ENCODE results near the gene CLK4.

The CLK4 gene

DNA sequence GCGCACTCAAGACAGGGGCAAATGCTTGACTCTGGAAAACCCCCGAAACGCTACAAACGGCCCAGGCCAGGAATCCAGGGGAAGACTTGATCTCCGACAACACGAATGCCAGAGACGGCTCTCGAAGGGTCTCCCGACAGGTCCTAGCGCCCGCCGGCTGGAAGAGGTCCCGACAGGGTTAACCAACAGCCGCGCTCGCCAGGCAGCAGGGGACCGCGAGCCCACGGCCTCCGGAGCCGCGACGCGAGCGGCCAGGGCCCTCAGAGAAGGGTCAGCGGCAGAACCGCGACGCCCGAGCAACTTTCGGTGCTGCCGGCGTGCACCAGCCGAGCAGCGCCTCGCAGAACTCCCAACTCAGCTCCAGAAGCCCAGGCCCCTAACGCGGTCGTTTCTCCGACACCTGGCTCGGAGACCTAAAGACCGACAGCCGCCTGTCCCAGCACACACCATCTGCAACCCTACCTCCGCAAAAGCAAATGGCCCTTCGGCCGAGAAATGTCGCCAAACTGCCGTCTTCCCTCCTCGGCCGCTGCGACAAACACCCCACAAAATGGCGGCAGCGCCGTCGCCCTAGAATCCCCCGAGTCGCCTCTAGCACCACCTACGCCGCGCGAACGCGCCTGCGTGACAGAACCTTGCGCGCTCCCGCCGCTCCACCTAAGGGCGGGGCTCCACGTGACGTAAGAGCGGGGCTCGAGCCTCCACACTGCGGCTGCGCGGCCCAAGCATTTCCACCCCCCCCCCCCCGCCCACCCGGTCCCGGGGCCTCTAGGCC, at the start of gene CLK4:
Gene CLK4 (minus strand): TSS at position 567 of the 775 bp plus-strand sequence. CDS start 3,634 bp downstream, outside the sequence.
- peak; percentile 57 for DNase-seq (ENCODE audit: low read depth)

DNA sequence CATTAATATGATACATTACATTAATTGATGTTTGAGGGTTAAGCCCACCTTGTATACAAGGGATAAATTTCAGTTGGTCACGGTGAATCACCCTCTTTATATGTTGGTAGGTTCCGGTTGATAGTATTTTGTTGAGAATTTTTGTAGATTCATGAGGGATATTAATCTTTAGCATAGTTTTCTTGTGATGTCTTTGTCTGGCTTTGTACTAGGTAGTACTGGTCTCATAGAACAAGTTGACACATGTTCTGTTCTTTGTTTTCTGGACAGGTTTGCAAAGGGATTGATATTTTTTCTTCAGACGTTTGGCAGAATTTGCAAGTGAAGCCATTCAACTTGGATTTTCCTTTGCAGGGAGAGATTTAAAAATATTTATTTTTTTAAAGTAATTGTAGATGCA, 49.1 kb upstream of the CLK4 start:
- no peak for DNase-seq (ENCODE audit: low read depth)

DNA sequence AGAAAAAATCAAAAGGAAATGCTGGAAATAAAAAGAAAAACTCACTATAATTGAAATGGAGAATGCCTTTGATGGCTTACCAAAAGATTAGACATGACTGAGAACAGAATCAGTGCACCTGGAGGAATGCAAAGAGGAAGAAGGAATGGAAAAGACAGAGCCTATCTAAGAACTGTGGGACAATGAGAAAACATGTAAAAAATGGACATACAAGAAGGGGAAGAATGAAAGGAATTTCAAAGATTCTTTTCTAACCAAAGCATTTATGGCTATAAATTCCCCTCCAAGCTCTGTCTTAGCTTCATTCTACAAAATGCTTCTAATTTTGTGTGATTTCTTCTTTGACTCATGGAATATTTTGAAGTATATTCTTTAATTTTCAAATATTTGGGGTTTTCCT, 47.5 kb upstream of the CLK4 start:
- no peak for DNase-seq (ENCODE audit: low read depth)

DNA sequence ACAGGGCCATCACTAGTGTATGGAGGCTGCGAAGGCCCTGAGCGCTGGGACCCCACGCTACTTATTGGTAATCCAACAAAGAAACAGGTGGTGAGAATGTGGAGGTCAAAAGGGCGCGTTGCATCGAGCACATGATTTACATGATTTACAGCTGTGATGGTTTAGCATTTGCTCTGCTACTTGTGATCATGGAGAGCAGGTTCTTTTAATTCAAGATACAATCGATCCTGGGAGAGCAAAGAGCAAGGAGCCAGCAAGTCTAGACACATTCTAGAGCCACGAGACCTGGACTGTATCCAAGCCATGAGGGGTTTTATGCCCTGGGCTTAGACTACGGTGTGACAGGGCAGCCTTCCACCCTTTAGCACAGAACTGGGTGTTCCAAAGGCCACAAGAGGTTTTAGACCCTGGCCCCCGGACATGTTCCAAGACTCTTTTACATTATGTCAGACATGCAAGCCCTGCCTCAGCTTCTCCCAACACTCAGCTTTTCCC, 47.0 kb upstream of the CLK4 start:
- DNase-seq (ENCODE audit: low read depth): no peak

DNA sequence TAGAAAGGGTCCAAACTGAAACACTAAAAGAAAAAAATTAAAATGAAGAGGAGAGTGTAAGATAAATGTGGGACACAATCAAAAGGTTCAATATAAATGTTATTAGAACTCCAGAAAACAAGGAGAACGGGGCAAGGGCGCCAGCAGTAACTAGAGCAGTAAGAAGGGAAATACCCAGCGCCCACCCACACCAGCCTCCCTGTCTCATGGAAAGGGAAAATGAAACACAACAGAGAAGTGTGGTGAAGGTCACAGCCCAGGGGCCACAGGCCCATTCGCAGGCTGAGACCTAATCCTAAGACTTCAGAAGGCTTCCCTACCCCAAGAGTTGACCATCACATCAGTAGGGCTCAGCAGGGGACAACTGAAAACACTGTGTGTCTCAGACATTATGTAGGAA, 45.8 kb upstream of the CLK4 start:
- DNase-seq (ENCODE audit: low read depth): no peak

DNA sequence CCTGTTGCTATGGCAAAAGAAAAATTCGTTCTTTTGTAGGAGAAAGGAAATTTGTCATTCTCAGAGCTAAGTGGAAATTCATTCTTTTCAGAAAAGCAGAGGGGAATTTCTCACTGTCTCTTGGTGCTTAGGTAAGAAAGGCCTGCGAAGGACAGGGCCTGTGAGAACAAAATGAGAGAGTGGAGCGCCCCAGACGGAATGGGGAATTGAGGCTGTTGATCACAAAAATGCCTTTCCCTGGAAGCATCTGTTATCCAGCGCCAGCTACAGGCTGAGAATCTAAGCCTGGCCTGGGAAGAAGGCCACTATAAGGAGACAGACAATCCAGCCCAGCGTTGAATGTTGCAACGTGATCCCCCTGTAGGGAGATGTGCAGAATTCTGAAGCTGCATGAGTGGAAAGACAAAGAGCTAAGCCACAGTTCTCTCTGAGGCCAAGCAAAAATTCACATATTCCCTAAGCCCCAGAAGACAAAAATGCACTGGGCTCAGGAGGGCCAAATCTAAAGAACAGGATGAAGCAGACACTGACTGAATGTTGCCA, 44.8 kb upstream of the CLK4 start:
- no peak for DNase-seq (ENCODE audit: low read depth)

DNA sequence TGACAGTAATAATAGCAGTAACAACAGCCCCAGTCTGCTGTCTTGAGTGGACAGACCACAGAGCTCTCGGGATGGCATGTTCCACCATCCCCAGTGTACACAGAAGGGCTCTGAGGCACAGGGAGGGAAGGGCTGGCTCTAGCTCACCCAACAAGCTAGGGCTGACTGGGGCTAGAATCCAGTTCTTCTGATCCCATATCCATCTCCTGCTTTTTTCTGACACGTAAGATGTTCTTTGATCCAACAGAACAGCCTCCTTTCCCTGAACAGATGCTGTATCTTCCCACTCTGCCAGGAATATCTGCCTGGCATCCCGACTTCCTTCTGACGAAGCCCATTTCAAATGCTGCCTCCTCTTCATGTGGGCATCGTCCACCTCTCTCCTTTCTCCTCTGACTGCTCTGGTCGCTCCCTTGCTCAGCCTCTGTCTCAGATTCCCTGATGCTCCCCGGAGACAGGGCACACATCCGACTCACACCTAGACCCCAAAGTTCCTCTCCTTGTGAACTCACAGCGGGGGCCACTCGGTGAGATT, 43.6 kb upstream of the CLK4 start:
- no peak for DNase-seq (ENCODE audit: low read depth)

DNA sequence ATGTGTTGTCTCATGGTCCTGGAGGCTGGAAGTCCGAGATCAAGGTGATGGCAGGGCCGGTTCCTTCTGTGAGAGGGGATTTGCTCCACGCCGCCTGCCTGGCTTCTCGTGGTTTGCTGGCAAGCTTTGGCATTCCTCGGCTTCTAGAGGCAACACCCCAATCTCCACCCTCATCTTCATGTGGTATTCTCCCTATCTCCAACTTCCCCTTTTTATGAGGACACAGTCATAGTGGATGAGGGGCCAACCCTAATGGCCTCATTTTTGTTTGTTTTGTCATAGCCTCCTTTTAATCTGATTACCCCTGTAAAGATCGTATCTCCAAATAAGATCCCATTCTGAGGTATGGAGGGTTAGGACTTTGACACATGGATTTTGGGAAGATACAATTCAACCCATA, 41.7 kb upstream of the CLK4 start:
- DNase-seq (ENCODE audit: low read depth): no peak

DNA sequence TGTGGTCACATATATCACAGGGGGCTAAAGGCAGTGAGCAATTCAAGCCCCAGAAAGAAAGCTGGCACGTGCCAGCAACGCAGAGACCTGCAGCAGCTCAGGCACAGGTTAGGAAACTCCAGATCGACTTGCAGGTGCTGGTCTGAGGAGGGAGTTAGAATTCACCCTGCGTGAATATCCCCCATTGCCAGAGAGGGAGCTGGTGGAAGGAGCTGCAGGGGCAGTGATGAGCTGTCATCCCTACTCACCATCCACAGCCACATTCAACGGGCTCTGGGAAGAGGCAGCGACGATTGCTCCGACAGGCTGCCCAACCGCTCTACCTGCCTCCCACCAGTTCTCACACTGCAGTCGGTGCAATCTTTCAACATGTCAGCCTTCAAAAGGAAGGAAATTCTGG, 40.8 kb upstream of the CLK4 start:
- no peak for DNase-seq (ENCODE audit: low read depth)

DNA sequence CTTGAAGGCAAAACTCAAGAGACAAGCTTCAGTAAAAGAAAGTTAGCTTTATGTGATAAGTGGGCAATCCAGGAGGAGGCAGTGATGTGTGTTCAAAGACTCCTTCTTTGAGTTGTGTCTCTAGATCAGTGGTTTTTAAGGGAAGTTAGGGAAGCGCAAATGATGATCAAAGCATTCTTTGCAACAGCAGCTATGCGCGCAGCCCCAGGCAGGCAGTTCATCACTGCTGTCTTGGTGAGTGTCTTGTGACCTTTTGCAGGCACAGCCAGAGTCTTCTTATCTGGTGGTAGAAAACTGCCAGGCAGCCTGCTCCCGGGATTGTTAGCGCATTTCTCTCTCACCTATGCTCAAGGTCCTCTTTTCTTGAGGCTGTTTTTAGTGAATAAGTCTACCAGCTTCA, 40.3 kb upstream of the CLK4 start:
- no peak for DNase-seq (ENCODE audit: low read depth)

DNA sequence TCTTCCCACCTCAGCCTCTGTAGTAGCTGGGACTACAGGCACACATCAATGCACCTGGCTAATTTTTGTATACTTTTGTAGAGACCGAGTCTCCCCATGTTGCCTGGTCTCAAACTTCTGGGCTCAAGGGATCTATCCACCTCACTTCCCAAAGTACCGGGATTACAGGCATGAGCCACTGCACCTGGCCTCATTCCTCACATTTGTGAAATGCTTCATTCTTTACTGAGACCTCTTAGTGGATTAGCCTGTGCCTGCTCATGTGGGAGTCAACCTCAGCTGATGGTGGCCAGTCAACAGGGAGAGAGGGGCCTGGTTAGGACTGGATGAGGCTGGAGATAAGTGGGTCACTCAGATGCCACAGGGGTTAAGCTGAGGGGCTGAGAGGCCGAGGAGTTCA, 37.3 kb upstream of the CLK4 start:
- DNase-seq (ENCODE audit: low read depth): no peak

DNA sequence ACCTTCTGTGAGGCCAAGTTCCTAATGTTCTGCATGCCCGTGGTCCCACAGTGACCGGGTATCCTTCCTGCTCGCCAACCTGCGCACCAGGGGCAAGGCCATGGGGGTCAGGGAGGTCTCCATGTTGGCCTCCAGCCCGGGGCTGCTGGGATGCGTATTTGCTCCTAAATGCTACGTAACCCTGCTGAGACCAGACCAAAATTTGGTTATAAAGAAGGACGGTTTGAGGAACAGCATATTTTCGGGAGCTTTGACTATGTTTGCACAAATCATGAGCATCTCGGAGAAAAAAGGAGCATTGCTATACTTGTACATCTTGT, 35.7 kb upstream of the CLK4 start:
- no peak for DNase-seq (ENCODE audit: low read depth)

DNA sequence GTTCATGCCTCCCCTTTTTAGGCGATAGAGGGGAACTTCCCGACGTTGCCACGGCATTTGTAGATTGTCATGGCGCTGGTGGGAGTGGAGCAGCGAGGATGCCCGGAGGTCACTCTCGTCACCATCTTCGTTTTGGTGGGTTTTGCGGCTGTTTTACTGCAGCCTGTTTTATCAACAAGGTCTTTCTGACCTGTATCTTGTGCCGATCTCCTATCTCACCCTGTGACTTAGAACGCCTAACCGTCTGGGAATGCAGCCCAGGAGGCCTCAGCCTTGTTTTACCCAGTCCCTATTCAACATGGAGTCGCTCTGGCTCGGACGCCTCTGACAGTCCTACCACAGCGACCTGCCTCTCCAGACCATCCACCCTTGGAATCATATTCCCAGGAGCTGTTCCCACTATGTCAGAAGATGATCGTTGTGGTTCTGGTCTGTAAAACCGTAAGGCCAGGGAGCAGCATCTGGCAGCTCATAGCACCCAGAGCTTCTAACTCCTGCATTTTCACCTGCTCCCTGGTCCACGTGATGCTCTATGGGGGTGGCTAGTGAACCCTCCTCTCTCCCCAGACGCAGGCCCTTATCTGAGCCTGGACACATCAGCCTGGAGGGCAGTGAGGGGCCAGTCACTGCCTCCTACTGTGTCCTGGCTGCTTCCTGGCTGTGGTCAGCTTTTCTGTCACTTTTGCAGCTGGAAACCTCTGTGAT, 35.1 kb upstream of the CLK4 start:
- no peak for DNase-seq (ENCODE audit: low read depth)

DNA sequence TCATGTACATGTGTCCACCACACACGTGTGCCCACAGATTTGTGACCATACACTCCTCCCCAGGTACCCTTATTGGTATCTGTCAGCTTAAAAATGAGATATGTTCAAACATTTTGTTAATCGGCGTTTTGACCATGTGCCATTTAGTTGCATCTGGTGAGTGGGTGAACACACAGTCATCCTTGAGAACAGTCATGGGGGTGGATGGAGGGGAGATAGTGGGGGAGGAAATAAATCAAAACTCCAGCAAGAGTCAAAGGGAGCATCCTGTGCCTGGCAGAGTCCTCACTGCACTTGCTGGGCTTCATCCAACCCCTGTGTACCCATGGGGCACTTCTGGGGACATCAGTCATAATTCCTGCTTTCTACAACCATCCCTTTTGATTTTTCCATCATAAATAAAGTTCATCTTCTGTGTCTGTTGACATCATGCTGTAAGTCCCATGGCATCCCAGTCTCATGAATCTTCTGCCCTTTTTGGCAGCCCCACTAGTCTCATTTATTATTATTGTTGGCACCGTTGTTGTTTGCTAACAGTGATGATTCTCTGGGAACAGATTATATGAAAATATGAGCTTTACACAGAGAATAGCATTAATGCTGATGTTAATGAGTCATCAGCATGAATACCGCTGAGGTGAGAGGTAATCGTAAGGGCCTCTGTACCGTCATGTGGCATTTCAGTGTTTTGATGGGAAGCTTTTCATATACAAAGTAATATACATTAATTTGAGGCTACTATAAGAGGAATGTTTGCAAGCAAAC, 24.4 kb upstream of the CLK4 start:
- DNase-seq (ENCODE audit: low read depth): no peak

DNA sequence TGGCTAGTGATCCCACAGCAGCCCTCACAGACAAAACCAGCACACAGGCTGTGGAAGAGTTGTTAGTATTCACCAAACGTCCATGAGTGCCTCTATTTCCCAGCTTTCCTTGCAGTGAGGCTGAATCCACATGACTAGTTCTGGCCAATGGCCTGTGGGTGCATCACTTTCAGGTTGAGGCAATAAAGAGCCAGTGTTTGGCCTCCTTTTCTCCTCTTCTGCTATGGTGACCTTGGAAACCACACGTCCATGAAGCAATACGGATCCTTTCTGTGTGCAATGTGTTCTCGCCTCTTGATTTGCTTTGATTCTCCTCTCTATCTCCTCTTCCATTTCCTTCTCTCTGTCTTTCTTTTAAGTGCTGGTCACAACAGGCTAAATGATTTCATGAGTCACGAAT, 23.4 kb upstream of the CLK4 start:
- no peak for DNase-seq (ENCODE audit: low read depth)

DNA sequence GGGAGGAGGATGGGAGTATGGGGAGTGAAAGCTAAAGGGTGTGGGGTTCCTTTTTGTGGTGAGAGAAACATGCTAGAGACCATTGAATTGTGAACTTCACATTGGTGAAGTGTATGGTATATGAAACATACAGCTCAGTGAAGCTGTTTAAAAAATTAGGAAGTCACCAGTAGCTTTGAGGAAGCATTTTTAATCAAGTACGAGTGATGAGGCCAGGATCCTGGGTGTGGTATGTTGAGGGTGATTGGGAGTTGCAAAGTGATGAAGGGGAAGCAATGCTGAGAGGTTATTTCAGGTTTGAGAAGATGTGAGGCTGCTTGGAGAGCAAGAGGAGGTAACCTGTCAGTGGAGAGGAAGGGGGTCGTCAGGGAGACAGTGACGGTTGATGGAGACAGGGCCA, 22.7 kb upstream of the CLK4 start:
- no peak for DNase-seq (ENCODE audit: low read depth)

DNA sequence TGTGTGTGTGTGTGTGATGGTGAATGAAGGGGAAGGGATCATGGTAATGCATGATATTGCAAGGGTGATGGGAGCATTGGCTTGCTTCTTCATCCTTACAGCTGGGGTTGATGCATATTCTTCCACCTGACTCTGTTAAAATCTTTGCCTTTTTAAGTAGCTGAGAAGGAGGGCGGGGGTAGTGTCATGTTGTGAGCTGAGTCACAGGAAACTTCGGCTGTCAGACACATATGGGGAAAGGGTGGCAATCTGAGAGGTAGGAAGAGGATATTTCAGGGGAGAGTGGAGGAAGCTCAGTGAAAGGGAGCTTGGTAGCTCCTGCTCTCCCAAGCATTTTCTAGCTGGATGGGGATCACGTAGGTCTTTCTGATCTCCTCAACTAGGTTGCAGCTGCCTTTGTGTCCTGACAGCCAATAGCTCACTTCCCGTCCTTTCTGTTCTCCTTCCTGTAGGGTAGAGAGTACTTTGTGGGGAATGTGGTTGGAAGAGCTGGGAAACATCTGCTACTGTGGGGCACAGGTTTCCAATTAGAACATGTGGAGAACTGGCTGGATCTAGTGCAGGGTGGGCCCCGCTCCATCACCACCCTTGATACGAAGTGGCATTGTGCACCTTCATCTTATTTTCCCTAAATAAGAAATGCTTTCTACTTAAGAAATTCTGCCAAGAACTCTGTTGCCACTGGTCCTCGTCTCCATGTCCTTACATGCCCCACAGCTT, 18.1 kb upstream of the CLK4 start:
- DNase-seq (ENCODE audit: low read depth): no peak

DNA sequence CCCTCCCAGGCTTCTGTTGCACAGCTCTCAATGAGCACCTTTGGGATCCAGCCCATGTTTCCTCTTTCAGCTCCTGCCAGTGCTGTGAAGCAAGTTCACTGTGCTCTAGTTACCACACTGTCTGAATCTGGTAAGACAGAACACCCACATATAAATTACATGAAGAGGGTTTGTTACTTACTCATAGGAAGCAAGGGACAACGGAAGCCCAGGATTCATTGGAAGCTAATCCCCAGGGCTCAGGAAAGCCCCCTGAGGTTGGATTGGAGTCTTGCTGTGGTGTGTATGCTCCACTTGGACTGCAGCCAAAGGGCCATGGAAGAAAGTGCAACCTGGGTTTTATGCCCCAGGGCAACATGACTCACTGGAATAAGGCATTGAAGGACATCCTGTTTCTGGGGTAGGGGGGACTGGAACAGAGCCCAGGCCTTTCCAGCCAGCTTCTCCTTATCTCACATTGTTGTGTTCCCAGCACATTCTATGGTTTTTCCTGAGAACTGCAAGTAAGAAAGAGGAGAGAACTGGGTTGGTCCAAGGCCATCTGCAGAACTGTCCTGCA, 15.6 kb upstream of the CLK4 start:
- no peak for DNase-seq (ENCODE audit: low read depth)

DNA sequence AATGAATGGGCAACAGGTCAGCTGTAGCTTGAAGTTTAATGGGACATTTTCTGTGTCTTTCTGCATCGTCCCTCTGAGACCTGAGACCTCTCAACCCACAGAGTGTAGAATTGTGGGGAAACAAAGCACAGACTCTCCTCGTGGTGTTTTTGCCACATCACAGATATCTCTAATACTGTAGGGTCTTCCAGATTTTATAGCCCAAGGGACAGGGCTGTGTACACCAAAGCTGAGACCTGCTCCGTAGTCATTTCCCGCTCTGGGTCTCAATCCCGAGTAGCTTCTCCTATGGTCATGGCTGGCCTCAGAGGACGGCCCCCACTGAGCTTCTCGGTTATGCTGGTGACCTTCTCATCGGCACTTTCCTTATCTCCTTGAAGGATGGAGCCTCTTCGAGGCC, 14.9 kb upstream of the CLK4 start:
- no peak for DNase-seq (ENCODE audit: low read depth)

DNA sequence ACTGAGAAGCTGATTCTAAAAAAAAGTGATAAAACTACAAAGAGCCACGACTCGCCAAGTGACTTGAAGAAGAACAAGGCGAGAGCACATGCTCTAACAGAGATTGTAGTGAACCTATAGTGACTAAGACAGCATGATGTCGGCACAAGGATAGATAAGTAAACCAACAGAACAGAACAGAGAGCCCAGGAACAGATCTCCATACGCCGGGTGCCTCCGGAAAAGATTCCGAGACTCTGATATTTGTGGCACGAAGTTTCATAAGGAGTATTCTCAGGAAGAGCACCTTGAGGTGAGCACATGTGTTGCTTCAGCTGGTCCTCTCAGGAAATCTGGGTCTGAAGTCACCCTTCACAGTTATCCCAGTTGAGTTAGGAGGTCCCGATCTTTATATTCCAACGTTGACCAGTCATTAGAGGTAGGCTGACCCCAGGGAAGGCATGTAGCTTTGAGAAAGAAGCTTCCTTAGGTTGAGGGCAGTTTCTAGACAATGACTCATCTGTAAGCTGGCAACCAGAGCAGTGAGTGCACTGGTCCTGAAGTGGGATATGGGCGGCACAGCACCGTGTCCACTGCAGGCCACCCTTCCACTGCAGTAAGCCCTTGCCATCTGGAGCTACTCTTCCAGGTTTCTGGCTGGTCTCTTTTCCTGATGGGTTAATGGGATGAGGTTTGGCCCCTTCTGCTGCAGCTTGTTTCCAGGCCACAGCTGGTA, 13.6 kb upstream of the CLK4 start:
- DNase-seq (ENCODE audit: low read depth): no peak
